RWPE1 (cell line): Measurements from ENCODE around the gene COL26A1.

Experiments used
- CTCF ChIA-PET: fragments of 350-600 bp; sonication (Branson Sonifier 250); formaldehyde crosslinking; extraction: SDS; loops from one replicate; lab custom pipeline; 2021; lab: Yijun Ruan, JAX
- POLR2A ChIA-PET: fragments of 400-600 bp; formaldehyde crosslinking; extraction: SDS; loops from one replicate; lab custom pipeline; 2020; ENCODE audit warnings: antibody characterized with exemption; ENCODE audit not compliant: low non-redundant PET; lab: Yijun Ruan, JAX
- DNase-seq: peaks from one replicate; pipeline ENCODE4 v3.0.0; 2012; ENCODE audit warnings: low spot score
- H3K27ac ChIP-seq: fragments of 450-650 bp; 2 replicates; pipeline ENCODE4 v1.5.1; 2017
- CTCF ChIP-seq: fragments of 450-650 bp; conservative IDR thresholded peaks from 2 replicates; pipeline ENCODE4 v1.5.1; 2017; ENCODE audit warnings: low read depth, mild to moderate bottlenecking

The COL26A1 gene

GRCh38 chr7:101565601-101566209 is 203.0 kb downstream of the COL26A1 start:
- POLR2A ChIA-PET = no interaction called here
- no peak for DNase-seq

DNA sequence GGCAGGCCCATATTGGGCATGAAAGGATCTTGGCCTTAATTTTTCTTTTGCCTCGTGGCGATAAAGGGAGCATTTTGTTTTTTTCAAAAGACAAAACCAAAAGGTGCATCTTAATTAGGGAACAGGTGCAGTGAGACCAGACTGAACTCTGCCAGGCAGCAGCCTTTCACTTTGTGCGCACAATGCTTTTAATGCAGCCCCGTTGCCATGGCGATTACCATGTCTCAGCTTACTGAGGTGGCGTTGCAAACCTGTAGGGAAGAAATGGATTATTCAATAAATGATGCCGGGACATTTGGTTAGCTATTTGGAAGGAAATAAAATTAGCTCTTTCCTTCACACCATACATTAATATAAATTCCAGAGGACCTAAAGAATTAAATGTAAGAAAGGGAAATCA is 204.6 kb downstream of the COL26A1 start:
- ChIA-PET POLR2A (no interaction called here), CTCF (interaction anchor here (0.7 kb wide), 1 partner anchor 265 kb away, joined by 3 read pairs; no protein-coding TSS in a partner anchor)
- H3K27ac ChIP-seq = no peak overlapping the region
- TF ChIP-seq CTCF = no peak
- DNase-seq = no peak

More at GRCh38 chr7:101565601-101566209, 203.0 kb downstream of the COL26A1 start:
- no peak overlapping the region for H3K27ac ChIP-seq
- TF ChIP-seq CTCF = no peak
- CTCF ChIA-PET = no interaction called here

DNA sequence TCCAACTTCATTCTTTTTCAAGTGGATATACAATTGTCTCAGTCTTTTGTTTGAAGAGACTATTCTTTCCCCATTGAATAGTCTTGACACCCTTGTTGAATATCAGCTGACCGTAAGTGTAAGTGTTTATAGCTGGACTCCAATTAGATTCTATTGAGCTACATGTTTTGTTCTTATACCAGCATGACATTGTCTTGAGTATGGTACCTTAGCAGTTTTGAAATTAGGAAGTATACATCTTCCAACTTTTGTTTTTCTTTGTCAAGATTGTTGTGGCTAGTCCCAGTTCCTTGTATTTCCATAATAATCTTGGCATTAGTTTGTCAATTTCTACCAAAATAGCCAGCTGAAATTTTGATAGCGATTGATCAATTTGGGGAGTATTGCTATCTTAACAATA is 209.5 kb downstream of the COL26A1 start:
- ChIA-PET CTCF (no interaction called here), POLR2A (no interaction called here)
- no peak overlapping the region for H3K27ac ChIP-seq
- no peak for TF ChIP-seq CTCF
- DNase-seq = no peak

GRCh38 chr7:101575168-101575567 is 212.5 kb downstream of the COL26A1 start:
- no peak overlapping the region for H3K27ac ChIP-seq
- no peak for DNase-seq
- POLR2A ChIA-PET = no interaction called here
- no peak for TF ChIP-seq CTCF
- CTCF ChIA-PET = no interaction called here

DNA sequence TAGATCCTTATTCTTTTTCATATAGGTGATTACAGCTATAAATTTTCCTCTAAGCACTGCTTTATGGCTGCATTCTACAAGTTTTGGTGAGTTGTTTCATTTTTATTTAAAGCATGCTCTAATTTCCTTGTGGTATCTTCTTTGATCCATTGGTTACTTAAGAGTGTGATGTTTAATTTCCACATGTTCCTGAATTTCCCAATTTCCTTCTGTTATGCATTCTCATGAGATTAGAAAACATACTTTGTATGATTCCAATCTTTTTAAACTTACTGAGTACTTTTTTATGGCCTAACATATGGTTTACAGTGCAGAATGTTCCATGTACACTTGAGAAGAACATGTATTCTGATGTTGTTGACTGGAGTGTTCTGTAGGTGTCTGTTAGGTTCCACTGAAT is 213.0 kb downstream of the COL26A1 start:
- H3K27ac ChIP-seq = no peak overlapping the region
- ChIA-PET CTCF (no interaction called here), POLR2A (no interaction called here)
- TF ChIP-seq CTCF = no peak
- DNase-seq = no peak

DNA sequence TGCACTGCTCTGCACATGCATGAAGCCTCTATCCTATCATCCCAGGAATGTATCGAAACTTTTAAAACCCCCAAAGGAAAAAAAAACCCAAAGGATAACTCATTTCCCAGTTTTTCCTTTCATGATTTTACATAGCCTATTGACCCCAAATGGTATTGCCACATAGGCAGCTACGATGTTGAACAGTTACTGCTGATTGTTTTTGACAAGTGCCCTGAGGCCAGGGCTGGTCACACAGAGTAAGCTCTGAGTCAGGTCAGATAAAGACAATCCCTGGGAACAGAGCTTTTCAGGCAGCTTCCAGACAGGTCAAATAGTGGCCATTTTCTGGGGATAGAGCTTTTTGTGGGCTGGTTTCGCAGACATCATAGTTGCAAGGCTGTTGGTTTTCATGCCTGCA is 214.3 kb downstream of the COL26A1 start:
- ChIA-PET CTCF (interaction anchor here (0.5 to 0.6 kb wide), 2 partner anchors 38 to 128 kb away, joined by 3 read pairs; no protein-coding TSS in a partner anchor), POLR2A (no interaction called here)
- no peak for DNase-seq
- no peak overlapping the region for H3K27ac ChIP-seq
- TF ChIP-seq CTCF = no peak
